Activated T-cell treated with anti-CD3 and anti-CD28 coated beads for 24 hours (primary cell): ENCODE data around the gene B4GALNT1.
"Not testable (repeated sequence)": the region's sequence is repeated elsewhere in the genome, so short reads cannot be mapped to it uniquely, and the experiment has no call there.

ENCODE experiments used
- DNase-seq: peaks from one replicate; pipeline ENCODE4 v3.0.0-alpha.2; 2020; ENCODE audit warnings: low read depth

Gene B4GALNT1

DNA sequence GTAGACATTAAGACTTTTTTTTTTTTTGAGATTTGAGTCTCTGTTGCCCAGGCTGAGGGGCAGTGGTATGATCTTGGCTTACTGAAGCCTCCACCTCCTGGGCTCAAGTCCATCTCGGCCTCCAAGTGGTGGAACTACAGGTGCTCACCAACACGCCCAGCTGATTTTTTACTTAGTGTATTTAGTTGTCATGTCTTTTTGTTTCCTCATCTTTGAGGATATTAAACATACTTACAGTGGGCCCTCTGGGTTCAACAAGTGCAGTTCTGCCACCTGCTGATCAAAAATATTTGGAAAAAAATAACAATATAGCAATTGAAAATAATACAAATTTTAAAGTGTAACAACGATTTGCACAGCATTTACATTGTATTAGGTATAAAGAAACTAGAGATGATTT lies 4.4 kb upstream of the B4GALNT1 start:
- DNase-seq, result no peak

DNA sequence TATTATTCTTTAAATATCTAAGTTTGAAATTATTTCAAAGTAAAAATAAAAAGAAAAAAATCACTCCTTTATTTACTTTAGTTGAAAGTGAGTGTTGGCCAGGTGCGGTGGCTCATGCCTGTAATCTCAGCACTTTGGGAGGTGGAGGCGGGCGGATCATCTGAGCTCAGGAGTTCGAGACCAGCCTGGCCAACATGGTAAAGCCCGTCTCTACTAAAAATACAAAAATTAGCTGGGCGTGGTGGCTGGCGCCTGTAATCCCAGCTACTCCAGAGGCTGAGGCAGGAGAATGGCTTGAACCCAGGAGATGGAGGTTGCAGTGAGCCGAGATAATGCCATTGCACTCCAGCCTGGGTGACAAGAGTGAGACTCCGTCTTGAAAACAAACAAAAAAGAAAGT lies 3.7 kb upstream of the B4GALNT1 start:
- not testable (repeated sequence) for DNase-seq

- no peak for DNase-seq
Observed at GRCh38 chr12:57632073-57632957, 686 bp downstream of the B4GALNT1 start.

- DNase-seq, result no peak
Observed at GRCh38 chr12:57631566-57632072, 1.4 kb downstream of the B4GALNT1 start.

- no peak for DNase-seq
Observed at GRCh38 chr12:57630891-57631433, 2.0 kb downstream of the B4GALNT1 start.

- DNase-seq, result no peak
Observed at GRCh38 chr12:57629897-57630471, 3.0 kb downstream of the B4GALNT1 start.

DNA sequence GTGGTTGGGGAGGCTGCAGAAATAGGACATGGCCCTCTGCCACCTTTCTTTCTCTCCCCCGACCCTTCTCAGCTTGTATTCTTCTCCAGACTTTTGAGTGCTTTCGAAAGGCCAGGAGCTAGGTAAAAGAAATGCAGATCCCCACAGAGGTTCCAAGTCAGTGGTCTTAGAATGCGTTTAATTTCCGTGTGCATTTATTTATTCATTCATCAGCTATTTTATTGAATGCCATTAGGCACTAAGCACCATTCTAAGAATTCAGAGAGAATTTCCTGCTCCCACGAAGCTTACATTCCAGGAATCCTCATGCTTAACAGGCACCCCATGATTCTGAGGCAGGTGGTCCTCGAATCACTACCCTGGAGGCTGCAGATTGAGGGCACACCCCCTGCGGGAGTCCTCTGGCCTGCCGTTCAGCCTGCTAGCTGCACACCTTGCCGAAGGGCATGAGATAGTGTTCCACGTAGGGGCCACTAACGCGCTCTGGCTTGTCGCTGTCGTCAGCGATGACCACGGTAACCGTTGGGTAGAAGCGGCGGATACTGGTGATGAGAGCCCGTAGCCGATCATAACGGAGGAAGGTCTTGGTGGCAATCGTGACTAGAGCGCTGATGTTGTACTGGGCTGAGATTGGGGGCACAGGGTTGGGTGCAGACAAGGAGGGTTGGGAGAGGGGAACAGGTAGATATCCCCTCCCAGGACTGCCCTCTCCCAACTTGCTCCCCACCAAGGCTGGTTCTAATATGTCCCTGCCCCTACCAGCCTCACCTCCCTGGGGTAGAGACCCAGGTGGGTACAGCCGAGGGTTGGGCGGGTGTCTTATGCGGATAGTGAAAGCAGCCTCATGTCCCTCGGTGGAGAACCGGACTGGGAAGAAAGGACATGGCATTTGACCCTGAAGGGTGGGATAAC lies 4.5 kb downstream of the B4GALNT1 start:
- DNase-seq, result no peak

DNA sequence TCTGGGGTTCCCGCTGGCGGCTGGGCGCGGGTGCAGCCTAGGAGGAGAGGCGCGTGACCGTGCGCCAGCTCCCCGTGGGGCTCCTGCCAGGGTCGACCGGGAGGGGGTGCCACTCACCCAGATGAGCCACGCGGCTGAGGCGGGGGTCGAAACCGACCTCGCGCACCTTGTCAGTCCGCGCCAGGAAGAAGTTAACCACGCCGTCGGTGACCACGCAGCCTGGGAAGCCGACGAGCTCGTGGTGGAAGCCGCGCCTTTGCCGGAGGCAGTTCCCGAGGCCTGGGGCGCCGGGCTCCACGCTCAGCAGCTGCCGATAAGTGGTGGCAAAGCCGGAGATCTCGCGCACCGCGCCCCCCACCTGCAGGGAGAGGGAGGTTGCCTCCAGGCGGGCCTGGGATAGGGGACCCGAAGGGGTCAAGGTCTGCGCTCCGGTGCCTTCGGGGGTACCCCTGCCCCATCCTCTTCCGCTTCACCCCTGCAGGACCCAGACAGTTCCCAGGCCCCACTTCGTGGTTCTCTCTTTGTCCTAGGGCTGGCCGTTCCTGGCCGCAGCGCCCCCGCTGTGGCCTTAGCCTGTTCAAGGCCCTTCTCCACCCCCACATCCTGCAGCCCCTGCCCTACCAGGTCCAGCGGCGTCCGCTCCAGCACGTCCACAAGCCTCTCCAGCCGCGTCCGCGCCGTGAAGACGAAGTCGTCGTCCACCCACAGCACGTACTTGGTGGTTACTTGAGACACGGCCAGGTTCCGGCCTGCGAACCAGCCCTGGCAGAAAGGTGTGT lies 5.3 kb downstream of the B4GALNT1 start:
- DNase-seq, result no peak

- no peak for DNase-seq
Observed at GRCh38 chr12:57626921-57627445, 6.0 kb downstream of the B4GALNT1 start.

DNA sequence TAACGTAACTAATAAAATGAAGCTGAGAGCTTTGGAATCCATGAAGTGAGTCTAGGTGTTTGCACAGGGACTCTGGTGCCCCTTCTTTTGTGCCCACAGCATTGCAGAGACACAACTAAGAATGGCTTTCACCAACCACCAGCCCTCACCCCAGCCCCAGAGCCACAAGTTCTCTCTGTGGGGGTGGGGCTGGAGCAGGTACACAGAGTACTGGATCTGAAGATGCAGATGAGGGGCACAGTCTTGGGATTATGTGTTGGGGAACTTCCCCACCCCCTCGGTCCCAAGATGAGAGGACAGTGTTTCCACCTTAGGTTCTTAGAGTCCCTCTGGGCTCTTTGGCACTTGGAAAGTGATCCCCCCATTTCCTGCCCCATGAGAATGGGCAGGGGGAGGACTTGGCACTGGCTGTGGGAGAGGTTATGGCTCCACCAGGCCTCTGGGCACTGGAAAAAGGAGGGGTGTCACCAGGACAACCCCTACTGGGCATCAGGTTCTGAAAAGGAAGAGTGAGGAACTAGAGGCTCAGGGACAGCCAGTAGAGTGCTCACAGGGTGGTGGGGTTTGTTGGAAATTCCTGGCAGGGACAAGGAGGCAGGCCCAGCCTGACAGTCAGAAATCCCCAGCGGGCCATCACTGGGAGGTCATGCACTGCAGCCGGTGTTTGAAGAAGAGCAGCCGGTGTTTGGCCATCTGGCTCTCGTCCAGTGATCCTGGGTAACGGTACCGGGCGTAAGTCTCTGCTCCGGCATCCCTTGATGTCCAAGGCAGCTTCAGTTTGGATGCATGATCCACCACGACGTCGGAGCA lies 6.7 kb downstream of the B4GALNT1 start:
- no peak for DNase-seq

GRCh38 chr12:57625261-57626032 lies 7.6 kb downstream of the B4GALNT1 start:
- no peak for DNase-seq

DNA sequence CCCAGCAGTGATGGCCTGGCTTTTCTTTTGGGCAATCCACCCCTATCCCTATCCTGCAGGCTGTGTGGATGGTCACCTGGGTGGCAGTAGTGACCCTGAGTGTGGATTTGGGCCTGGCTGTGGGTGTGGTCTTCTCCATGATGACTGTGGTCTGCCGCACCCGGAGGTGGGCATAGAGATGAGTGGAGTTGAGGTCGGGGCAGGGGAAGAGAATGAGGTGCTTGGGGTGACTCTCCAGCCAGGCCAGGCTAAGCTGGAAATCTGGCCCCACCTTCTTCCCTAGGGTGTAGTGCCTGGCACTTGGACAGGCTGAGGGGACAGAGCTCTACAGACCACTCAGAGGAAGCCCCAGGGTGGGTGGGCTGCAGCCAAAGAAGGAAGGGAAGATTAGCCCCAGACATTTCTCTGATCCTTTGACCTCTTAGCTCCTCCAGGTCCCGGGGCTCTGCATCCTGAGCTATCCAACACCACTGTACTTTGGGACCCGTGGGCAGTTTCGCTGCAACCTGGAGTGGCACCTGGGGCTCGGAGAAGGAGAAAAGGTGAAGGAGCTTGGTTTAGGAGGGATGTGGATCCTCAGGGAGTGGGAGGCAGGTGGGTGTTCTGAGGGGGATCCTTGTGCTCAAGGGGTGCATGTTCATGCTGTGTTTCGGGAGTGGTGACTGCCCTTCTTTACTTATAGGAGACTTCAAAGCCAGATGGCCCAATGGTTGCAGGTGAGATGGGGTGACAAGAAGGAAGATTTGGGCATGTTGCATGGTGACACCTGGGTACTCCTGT lies 8.4 kb downstream of the B4GALNT1 start:
- no peak for DNase-seq

- DNase-seq, result no peak
Observed at GRCh38 chr12:57623811-57624390, 9.1 kb downstream of the B4GALNT1 start.

- DNase-seq, result no peak
Observed at GRCh38 chr12:57623385-57623784, 9.6 kb downstream of the B4GALNT1 start.

- DNase-seq, result no peak
Observed at GRCh38 chr12:57622293-57623245, 10.4 kb downstream of the B4GALNT1 start.

DNA sequence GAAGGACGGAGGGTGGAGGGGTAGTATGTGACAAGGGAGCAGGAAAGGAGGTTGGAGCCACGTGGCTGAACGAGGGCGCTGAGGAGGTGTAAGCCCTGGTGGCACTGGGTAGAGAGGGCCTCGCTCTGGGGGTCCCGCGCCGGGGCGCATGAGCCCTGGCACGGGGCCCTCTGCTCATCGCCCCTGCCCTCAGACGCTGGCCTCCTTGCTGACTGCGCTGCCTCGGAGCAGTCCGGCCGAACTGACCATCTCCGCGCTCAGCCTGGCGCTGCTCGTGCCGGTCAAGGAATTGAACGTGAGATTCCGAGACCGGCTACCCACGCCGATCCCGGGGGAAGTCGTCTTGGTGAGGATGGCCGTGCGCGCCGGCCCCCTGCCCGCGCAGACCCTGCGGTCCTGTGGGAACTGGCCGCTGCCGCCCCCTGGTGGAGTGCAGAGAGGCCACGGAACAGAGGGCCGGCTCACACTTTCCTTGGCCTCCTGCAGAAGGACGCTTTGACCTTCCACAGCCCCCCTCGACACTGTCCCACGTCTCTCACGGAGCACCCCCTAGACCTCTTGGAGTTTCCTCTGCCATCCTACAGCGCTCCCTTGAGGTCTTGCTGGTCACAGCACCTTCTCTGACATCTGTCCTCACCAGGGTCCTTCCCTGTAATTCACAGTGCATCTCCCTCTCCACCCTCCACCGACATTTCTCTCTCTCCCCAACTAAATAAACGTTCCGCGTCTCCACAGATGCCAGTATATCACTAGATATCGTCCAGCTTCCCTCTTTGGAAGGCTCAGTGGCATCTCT lies 11.3 kb downstream of the B4GALNT1 start:
- DNase-seq, result no peak
